NCI-H2196 treated with DMSO at 0.1 percent for 48 hours (cell line): ENCODE measurements around the gene CUX1.

Source experiments
- DNase-seq: peaks from one replicate; lab custom pipeline; 2025; ENCODE audit not compliant: unreplicated experiment; lab: John Stamatoyannopoulos, UW

CUX1 gene

DNA sequence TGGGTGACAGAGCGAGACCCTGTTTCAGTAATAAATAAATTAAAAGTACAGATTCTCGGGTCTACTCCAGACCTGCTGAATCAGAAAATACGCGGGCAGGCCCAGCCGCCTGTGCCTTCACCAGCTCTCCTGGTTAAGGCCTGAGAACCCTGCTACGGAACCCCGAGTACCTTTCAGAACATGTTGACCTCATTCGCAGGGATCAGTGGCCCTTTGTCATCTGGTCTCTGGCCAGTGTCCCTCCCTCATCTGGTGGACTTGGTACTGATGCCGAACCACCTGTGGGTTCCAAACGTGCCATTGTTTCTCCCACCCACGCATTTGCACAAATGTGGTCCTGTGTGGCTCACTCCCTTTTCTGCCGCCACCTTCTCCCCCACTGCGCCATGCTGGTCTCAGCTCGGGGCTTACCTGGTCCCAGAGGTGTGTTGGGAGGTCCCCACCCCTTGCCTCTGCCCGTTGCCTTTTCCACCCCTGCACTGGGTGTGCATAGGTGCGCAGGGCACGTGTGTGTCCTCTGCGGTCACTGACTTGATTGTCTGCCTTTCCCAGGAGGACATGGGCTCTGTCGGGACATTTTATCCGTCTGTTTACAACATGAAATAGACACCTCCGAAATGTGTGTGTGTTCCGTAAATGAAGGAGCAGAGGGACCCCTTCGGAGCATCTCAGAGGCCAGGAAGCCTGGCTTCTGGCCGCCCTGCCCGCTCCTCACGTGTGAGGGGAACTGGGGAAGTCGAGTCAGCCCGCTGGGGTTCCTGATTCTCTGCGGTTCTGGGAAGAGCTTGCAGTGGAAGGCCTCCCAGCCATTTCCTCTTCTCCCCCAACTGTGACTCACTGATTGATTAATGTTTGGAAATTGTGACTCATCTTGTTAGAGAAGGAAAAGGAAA lies 135.2 kb downstream of the CUX1 start:
- no peak for DNase-seq

- no peak for DNase-seq
These were observed 135.9 kb downstream of the CUX1 start for GRCh38 chr7:101953248-101953819.

DNA sequence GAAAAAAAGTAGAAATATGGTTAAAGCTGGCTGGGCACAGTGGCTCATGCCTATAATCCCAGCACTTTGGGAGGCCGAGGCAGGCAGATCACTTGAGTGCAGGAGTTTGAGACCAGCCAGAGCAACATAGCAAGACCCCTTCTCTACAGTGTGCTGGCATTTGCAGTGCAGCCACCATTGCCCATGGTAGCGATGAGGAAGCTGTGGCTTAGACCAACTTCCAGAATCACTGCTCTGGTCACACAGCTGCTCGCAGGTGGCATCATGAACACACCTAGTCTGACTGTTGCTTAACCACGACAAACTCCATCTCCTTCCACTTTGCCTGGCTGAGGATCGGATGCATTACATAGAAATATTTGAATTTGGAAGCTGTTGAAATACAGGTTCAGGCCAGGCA lies 137.1 kb downstream of the CUX1 start:
- DNase-seq, result no peak

DNA sequence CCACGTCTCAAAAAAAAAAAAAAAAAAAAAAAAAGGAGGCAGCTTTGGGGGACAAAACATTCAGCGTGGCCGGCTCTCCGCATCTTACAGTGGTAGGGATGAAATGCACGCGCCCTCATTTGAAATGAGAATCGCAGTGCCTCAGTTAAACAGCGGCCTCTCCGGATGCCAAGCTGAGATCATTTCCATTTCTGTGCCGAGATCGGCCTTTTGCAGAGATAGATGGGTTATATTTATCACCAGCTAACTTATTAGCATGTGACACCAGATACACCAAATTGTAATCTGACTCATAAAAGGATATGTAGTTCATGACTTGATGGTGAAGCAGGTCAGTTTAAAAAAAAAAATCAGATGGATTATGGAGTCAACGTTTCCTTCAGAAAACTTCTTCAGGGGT lies 138.7 kb downstream of the CUX1 start:
- DNase-seq, result no peak

- DNase-seq, result no peak
These were observed 140.5 kb downstream of the CUX1 start for GRCh38 chr7:101957744-101958525.

- DNase-seq, result no peak
These were observed 141.9 kb downstream of the CUX1 start for GRCh38 chr7:101959342-101959741.

GRCh38 chr7:101959829-101960228 lies 142.4 kb downstream of the CUX1 start:
- no peak for DNase-seq

DNA sequence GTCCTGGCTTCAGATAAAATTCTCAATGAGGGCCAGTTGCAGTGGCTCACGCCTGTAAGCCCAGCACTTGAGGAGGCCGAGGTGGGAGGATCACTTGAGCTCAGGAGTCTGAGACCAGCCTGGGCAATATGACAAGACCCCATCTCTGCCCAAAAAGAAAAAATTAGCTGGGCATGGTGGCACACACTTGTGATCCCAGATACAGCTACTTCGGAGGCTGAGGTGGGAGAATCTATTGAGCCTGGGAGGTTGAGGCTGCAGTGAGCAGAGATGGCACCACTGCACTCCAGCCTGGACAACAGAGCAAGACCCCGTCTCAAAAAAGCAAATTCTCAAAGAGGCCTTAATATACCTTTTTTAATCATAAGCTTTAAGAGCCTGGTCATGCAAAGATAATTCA lies 142.9 kb downstream of the CUX1 start:
- DNase-seq, result no peak

GRCh38 chr7:101960985-101961708 lies 143.7 kb downstream of the CUX1 start:
- DNase-seq, result no peak

DNA sequence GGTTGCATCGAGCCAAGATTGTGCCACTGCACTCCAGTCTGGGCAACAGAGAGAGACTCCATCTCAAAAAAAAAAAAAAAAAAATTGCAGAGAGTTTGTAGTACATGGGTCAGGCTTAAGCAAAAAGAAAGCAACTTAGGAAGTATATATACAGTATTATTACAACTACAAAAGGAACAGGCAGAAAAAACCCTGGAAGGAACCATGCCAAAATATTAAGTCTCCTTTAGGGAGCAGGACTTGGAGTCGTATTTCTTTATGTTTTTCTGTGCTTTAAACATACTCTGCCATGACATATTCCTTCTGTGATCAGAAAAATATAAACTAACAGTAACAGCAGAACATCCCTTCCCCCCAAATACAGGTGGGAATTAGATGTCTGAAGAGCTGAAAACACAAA lies 144.4 kb downstream of the CUX1 start:
- no peak for DNase-seq

DNA sequence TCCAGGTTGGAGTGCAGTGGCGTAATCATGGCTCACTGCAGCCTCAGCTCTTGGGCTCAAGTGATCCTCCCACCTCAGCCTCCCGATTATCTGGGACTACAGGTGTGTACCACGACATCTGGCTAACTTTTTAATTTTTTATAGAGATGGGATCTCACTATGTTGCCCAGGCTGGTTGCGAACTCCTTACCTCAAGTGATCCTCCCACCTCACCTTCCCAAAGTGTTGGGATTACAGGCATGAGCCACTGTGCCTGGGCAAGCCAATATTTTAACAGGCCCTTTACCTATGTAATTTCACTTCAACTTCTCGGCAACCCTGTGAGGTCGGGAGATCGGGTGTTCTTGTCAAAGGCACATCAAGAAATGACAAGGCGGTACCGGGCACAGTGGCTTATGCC lies 146.3 kb downstream of the CUX1 start:
- DNase-seq, result no peak

DNA sequence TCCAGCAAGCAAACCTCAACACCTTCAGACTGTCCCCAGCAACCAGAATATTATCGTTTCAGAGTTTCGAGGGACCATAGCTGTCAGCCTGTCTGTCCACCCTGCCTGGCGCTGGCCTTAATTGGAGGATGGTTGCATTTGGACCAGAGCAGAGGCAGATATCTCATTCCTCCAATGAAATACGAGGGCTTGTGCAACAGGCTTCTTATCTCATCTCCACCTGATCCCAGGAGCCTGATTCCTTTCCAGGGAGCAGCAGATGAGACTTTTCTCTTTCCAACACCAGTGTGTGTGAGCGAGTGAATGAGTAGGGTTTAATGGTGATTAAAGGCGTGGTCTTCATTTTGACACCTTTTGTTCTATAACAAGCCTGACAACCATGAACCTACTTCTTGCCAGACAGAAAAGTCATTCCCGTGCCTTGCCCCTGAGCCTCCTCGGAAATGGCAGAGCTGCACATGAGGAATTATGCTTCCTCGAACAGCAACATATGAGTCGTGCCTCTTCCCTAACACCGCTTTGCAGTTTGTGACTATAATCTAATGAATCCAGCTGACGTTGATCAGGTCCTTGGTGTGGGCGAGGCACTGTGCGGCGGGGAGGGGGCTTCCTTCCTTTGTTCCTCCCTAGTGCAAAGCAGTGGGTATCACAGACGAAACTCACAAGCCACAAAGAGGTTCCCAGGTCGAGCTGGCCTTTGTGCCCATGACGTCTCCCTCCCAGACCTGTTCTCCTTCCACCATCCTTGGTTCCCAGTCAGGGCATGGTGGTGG lies 147.4 kb downstream of the CUX1 start:
- DNase-seq, result no peak

GRCh38 chr7:101968720-101969466 lies 151.5 kb downstream of the CUX1 start:
- no peak for DNase-seq

- DNase-seq, result no peak
These were observed 152.7 kb downstream of the CUX1 start for GRCh38 chr7:101969997-101970585.

DNA sequence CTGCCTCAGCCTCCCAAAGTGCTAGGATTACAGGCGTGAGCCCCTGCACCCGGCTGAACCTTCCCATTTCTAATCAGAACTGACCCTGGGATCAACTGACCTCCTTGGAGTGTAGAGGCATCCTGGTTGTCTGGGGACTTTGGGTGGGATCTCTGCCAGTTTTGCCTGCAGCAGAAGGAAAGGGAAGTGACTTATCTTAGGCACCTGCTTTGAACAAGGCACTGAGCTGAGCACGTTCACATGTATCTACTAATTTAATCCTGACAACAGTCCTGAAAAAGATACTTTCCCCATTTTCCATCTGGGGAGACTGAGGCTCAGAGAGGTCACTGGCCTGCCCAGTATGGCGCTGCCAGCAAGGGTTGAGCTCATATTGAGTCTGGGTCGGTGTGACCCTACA lies 153.4 kb downstream of the CUX1 start:
- DNase-seq, result no peak

DNA sequence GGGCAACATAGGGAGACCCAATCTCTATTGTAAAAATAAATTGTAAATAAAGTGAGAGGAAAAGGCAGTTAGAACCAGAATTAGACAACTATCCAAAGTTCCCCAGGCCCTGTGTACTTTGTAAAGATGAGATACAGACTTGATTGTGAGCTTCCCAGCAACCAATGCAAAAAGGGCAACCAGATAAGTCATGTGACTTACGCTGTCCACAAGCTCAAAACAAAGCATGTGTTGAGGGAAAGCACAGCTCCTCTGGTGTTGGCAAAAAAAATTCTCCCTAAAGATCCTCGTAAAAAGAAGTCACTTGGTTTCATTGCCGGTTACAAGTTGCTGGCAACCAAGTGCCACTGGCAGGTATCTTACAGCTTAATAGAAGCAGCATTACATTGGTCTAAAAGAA lies 154.0 kb downstream of the CUX1 start:
- no peak for DNase-seq

- DNase-seq, result no peak
These were observed 155.2 kb downstream of the CUX1 start for GRCh38 chr7:101972627-101973026.

DNA sequence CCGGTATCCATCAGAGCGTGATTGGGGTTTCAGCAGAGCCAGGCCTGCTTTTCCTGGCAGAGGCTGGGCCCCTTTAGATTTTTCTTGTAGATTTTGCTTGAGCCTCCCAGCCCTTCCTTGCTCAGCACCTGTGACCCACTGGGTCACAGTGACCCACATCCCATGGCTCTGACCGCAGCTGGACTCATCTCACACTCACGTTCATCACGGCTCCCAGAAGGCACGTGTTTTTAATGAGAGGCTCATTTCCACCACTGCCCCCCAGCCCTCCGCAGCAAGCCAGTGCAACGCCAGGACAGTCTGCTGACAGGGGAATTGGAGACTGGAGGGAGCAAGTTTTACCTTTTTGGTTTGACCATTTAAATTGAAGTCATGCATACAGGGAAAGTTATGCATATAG lies 155.7 kb downstream of the CUX1 start:
- DNase-seq, result no peak

- DNase-seq, result no peak
These were observed 157.0 kb downstream of the CUX1 start for GRCh38 chr7:101974393-101974792.
